ENCODE data around the gene BICRAL.
"Not testable (repeated sequence)": the region's sequence is repeated elsewhere in the genome, so short reads cannot be mapped to it uniquely, and the experiment has no call there.

The BICRAL gene

GRCh38 chr6:42845327-42845694 lies 63.5 kb downstream of the BICRAL start:
- no peak for DNase-seq (ENCODE audit: low read depth)

GRCh38 chr6:42846505-42846904 lies 64.7 kb downstream of the BICRAL start:
- no peak for DNase-seq (ENCODE audit: low read depth)

- DNase-seq (ENCODE audit: low read depth): no peak
Observed at GRCh38 chr6:42848700-42849099, 66.8 kb downstream of the BICRAL start.

- no peak for DNase-seq (ENCODE audit: low read depth)
Observed at GRCh38 chr6:42851599-42851998, 69.7 kb downstream of the BICRAL start.

GRCh38 chr6:42860036-42860435 lies 78.2 kb downstream of the BICRAL start:
- DNase-seq (ENCODE audit: low read depth): no peak

GRCh38 chr6:42860481-42860880 lies 78.6 kb downstream of the BICRAL start:
- no peak for DNase-seq (ENCODE audit: low read depth)

- no peak for DNase-seq (ENCODE audit: low read depth)
Observed at GRCh38 chr6:42864602-42865001, 82.8 kb downstream of the BICRAL start.

GRCh38 chr6:42870145-42870936 lies 88.5 kb downstream of the BICRAL start:
- no peak for DNase-seq (ENCODE audit: low read depth)

- DNase-seq (ENCODE audit: low read depth): no peak
Observed at GRCh38 chr6:42871711-42872110, 89.9 kb downstream of the BICRAL start.

GRCh38 chr6:42873313-42873712 lies 91.5 kb downstream of the BICRAL start:
- DNase-seq (ENCODE audit: low read depth): no peak

- DNase-seq (ENCODE audit: low read depth): no peak
Observed at GRCh38 chr6:42877695-42878094, 95.8 kb downstream of the BICRAL start.

GRCh38 chr6:42879372-42880239 lies 97.8 kb downstream of the BICRAL start, which contains the start of gene RPL7L1:
Gene RPL7L1 (plus strand): TSS chr6:42879616. CDS start chr6:42879911, 295 bp downstream.
- peak; percentile 53 for DNase-seq (ENCODE audit: low read depth)

GRCh38 chr6:42880240-42880817 lies 98.5 kb downstream of the BICRAL start:
- not testable (repeated sequence) for DNase-seq (ENCODE audit: low read depth)

GRCh38 chr6:42880871-42881270 lies 99.0 kb downstream of the BICRAL start:
- DNase-seq (ENCODE audit: low read depth): not testable (repeated sequence)

GRCh38 chr6:42885702-42886101 lies 103.8 kb downstream of the BICRAL start:
- no peak for DNase-seq (ENCODE audit: low read depth)

- not testable (repeated sequence) for DNase-seq (ENCODE audit: low read depth)
Observed at GRCh38 chr6:42888201-42888600, 106.3 kb downstream of the BICRAL start.

- DNase-seq (ENCODE audit: low read depth): no peak
Observed at GRCh38 chr6:42889815-42890214, 108.0 kb downstream of the BICRAL start.

GRCh38 chr6:42890311-42891198 lies 108.7 kb downstream of the BICRAL start:
- DNase-seq (ENCODE audit: low read depth): peak; percentile 77

- DNase-seq (ENCODE audit: low read depth): no peak
Observed at GRCh38 chr6:42891199-42891722, 109.4 kb downstream of the BICRAL start.

GRCh38 chr6:42894041-42894828 lies 112.4 kb downstream of the BICRAL start:
- not testable (repeated sequence) for DNase-seq (ENCODE audit: low read depth)

All from stimulated activated CD8-positive, alpha-beta memory T cell treated with anti-CD3 and anti-CD28 coated beads, Interleukin-7, amount 100 ng/mL, for 24 hours (primary cell).